H1 (cell line): ENCODE results near the gene NFE2L2. TPM values are rescaled to one million over a fixed set of nuclear protein-coding genes. Genes with fewer than 3 reads are reported as not detected.

ENCODE experiments used
- CTCF ChIA-PET: fragments of 300-600 bp; sonication (Branson Sonifier 250); formaldehyde crosslinking; loops from one replicate; lab custom pipeline; 2021; ENCODE audit not compliant: partially characterized antibody; lab: Charles Lee
- POLR2A ChIA-PET: fragments of 300-600 bp; sonication (Branson Sonifier 250); formaldehyde crosslinking; loops from one replicate; lab custom pipeline; 2021; ENCODE audit warnings: inconsistent platforms; ENCODE audit not compliant: partially characterized antibody; lab: Charles Lee
- DNase-seq, 2 experiments: peaks; one replicate each; pipeline versions ENCODE4 v3.0.0 to v3.0.0-alpha.2; 2010 to 2022; ENCODE audit warnings: low spot score in 2 of 2, low read depth in 1 of 2, mixed read lengths in 1 of 2
- FAIRE-seq: peaks from 2 replicates; lab custom pipeline; 2011; peaks lifted over from hg19 to GRCh38; lab: Jason Lieb, UNC
- H2AFZ ChIP-seq: 2 replicates; pipeline ENCODE4 v1.8.1; 2012; ENCODE audit warnings: low read length, inconsistent platforms
- H2AK5ac ChIP-seq: 2 replicates; pipeline ENCODE4 v1.6.1; 2013; ENCODE audit warnings: low read depth, low read length
- H2BK120ac ChIP-seq: replicated peaks from 2 replicates; pipeline ENCODE3; 2013; ENCODE audit warnings: low read depth, low read length, inconsistent platforms
- H2BK12ac ChIP-seq: 2 replicates; pipeline ENCODE4 v1.6.1; 2013; ENCODE audit warnings: low read depth, low read length
- H2BK15ac ChIP-seq: 2 replicates; pipeline ENCODE4 v1.6.1; 2013; ENCODE audit warnings: low read length
- H2BK20ac ChIP-seq: 2 replicates; pipeline ENCODE4 v1.6.1; 2013; ENCODE audit warnings: low read length
- H2BK5ac ChIP-seq: 2 replicates; pipeline ENCODE4 v1.6.1; 2013; ENCODE audit warnings: low read depth, low read length
- H3K14ac ChIP-seq: 2 replicates; pipeline ENCODE4 v1.6.1; 2013; ENCODE audit warnings: inconsistent platforms; ENCODE audit not compliant: insufficient read length
- H3K18ac ChIP-seq: 2 replicates; pipeline ENCODE4 v1.6.1; 2013; ENCODE audit warnings: low read length; ENCODE audit errors: extremely low read depth
- H3K23ac ChIP-seq: 2 replicates; pipeline ENCODE4 v1.6.1; 2013; ENCODE audit warnings: inconsistent platforms; ENCODE audit not compliant: insufficient read length
- H3K23me2 ChIP-seq: 2 replicates; pipeline ENCODE4 v1.6.1; 2013; ENCODE audit warnings: low read depth, low read length
- H3K27ac ChIP-seq: 2 replicates; pipeline ENCODE4 v1.6.1; 2011; ENCODE audit warnings: low read depth, low read length, inconsistent platforms
- H3K27me3 ChIP-seq, 4 experiments: replicated peaks in 1 of 4; 1 replicate in 1 of 4; 2 replicates in 3 of 4; pipeline versions ENCODE4 v1.6.1 to v1.8.1; 2011 to 2013; ENCODE audit warnings: low read length in 3 of 4, mild to moderate bottlenecking in 3 of 4, inconsistent platforms in 2 of 4, mixed read lengths in 2 of 4, moderate library complexity in 1 of 4; ENCODE audit not compliant: control insufficient read depth in 3 of 4, insufficient read depth in 3 of 4; ENCODE audit errors: extremely low read depth in 1 of 4
- H3K36me3 ChIP-seq, 4 experiments: 2 replicates each; pipeline versions ENCODE4 v1.6.1 to v1.8.1; 2011 to 2013; ENCODE audit warnings: mild to moderate bottlenecking in 4 of 4, low read length in 3 of 4, moderate library complexity in 2 of 4, control low read depth in 1 of 4, inconsistent platforms in 1 of 4; ENCODE audit not compliant: insufficient read depth in 4 of 4, control insufficient read depth in 2 of 4
- H3K4ac ChIP-seq: replicated peaks from 2 replicates; pipeline ENCODE3; 2013; ENCODE audit warnings: low read length, low read depth, mixed read lengths, inconsistent platforms; ENCODE audit not compliant: insufficient read length
- H3K4me1 ChIP-seq, 4 experiments: replicated peaks in 1 of 4; 1 replicate in 1 of 4; 2 replicates in 3 of 4; pipeline versions ENCODE4 v1.6.1 to v1.8.1; 2011 to 2013; ENCODE audit warnings: low read length in 3 of 4, inconsistent platforms in 2 of 4, mixed read lengths in 1 of 4; ENCODE audit not compliant: insufficient read depth in 4 of 4, control insufficient read depth in 3 of 4
- H3K4me2 ChIP-seq, 2 experiments: 2 replicates each; pipeline versions ENCODE4 v1.6.1 to v1.8.1; 2011 to 2013; ENCODE audit warnings: low read depth in 2 of 2, low read length in 2 of 2, control low read depth in 1 of 2, inconsistent platforms in 1 of 2, mild to moderate bottlenecking in 1 of 2; ENCODE audit not compliant: insufficient read depth in 1 of 2
- H3K4me3 ChIP-seq, 4 experiments: fragments of 200-600, 300-600 bp in 1 of 4; sonication (generic), shearing (Covaris generic), sonication (Bioruptor Twin) in 1 of 4; 2 replicates each; pipeline versions ENCODE4 v1.5.1 to v1.8.1; 2011 to 2016; ENCODE audit warnings: low read length in 4 of 4, low read depth in 3 of 4, control low read depth in 2 of 4, inconsistent platforms in 2 of 4, mild to moderate bottlenecking in 2 of 4, mixed read lengths in 1 of 4, moderate library complexity in 1 of 4; ENCODE audit not compliant: insufficient read depth in 2 of 4; ENCODE audit errors: extremely low read depth in 1 of 4
- H3K56ac ChIP-seq: replicated peaks from 2 replicates; pipeline ENCODE3; 2013; ENCODE audit warnings: low read depth, mild to moderate bottlenecking, mixed read lengths, low read length, inconsistent platforms; ENCODE audit not compliant: insufficient read length
- H3K79me1 ChIP-seq: 2 replicates; pipeline ENCODE4 v1.6.1; 2013; ENCODE audit warnings: low read depth, low read length, control low read depth
- H3K79me2 ChIP-seq, 2 experiments: 2 replicates each; pipeline versions ENCODE4 v1.6.1 to v1.8.1; 2012 to 2013; ENCODE audit warnings: low read length in 2 of 2, mild to moderate bottlenecking in 2 of 2, inconsistent platforms in 1 of 2; ENCODE audit not compliant: insufficient read depth in 2 of 2, control insufficient read depth in 1 of 2
- H3K9ac ChIP-seq, 4 experiments: replicated peaks in 1 of 4; 1 replicate in 1 of 4; 2 replicates in 3 of 4; pipeline versions ENCODE4 v1.6.1 to v1.8.1; 2011 to 2013; ENCODE audit warnings: low read depth in 3 of 4, low read length in 3 of 4, control low read depth in 2 of 4, mild to moderate bottlenecking in 2 of 4, moderate library complexity in 2 of 4, inconsistent platforms in 1 of 4; ENCODE audit errors: extremely low read depth in 1 of 4
- H3K9me3 ChIP-seq, 2 experiments: 2 replicates each; pipeline versions ENCODE4 v1.6.1 to v1.8.1; 2012 to 2013; ENCODE audit warnings: mild to moderate bottlenecking in 2 of 2, moderate library complexity in 2 of 2, control low read depth in 1 of 2, inconsistent platforms in 1 of 2, low read depth in 1 of 2, low read length in 1 of 2, mixed read lengths in 1 of 2; ENCODE audit not compliant: insufficient read depth in 2 of 2
- H4K20me1 ChIP-seq, 2 experiments: replicated peaks in 1 of 2; 2 replicates each; pipeline versions ENCODE3 to v1.8.1; 2011 to 2013; ENCODE audit warnings: inconsistent platforms in 2 of 2, low read length in 2 of 2, mild to moderate bottlenecking in 1 of 2; ENCODE audit not compliant: insufficient read depth in 2 of 2, control insufficient read depth in 1 of 2
- H4K5ac ChIP-seq: 2 replicates; pipeline ENCODE4 v1.6.1; 2013; ENCODE audit warnings: low read length, low read depth, mixed read lengths, inconsistent platforms; ENCODE audit not compliant: insufficient read length
- H4K8ac ChIP-seq: 2 replicates; pipeline ENCODE4 v1.8.0; 2013; ENCODE audit warnings: mild to moderate bottlenecking, moderate library complexity, low read length, inconsistent platforms; ENCODE audit not compliant: insufficient read depth; ENCODE audit errors: extremely low read depth
- H4K91ac ChIP-seq: replicated peaks from 2 replicates; pipeline ENCODE3; 2013; ENCODE audit warnings: low read length, mixed read lengths, inconsistent platforms; ENCODE audit not compliant: insufficient read length
- EZH2 ChIP-seq: fragments of 200-600 bp; sonication (generic); IDR thresholded peaks from 2 replicates; pipeline ENCODE4 v1.7.1; 2012; ENCODE audit warnings: low read depth, mild to moderate bottlenecking, moderate library complexity, low read length, inconsistent platforms; ENCODE audit not compliant: severe bottlenecking
- GTF2F1 ChIP-seq: IDR thresholded peaks from 2 replicates; pipeline ENCODE4 v1.6.1; 2012; ENCODE audit warnings: low read depth, low read length, improper control_type of control experiment, borderline replicate concordance
- KDM1A ChIP-seq: fragments of 200-600, 300-600 bp; sonication (generic); IDR thresholded peaks from 2 replicates; pipeline ENCODE4 v1.7.1; 2016; ENCODE audit warnings: mild to moderate bottlenecking, low read length, borderline replicate concordance
- SP2 ChIP-seq: IDR thresholded peaks from 2 replicates; pipeline ENCODE4 v1.6.1; 2012; ENCODE audit warnings: mild to moderate bottlenecking, low read length, inconsistent platforms
- WGBS, 2 experiments: shearing (Covaris generic) in 1 of 2; methylation state at CpG; one replicate each; pipeline versions ENCODE4 v1.1.6 to v1.1.7; 2013 to 2015; ENCODE audit warnings: low lambda C conversion rate in 2 of 2, mixed read lengths in 2 of 2, inconsistent platforms in 1 of 2, low coverage in 1 of 2, missing lambda C conversion rate in 1 of 2; ENCODE audit not compliant: insufficient replicate concordance in 2 of 2, insufficient coverage in 1 of 2, insufficient read length in 1 of 2; ENCODE audit errors: extremely low coverage in 1 of 2, missing lambda C conversion rate in 1 of 2; 5-methylcytosine and 5-hydroxymethylcytosine counted together
- polyA plus RNA-seq, 7 experiments: library from polyadenylated mRNA; depleted of rRNA in 3 of 7; stranded (reverse) in 5 of 7; unstranded in 2 of 7; fragments of >200 nt in 5 of 7; fragments of 200-250 nt in 2 of 7; gene quantifications; 1 replicate in 5 of 7; 2 replicates in 1 of 7; 4 replicates in 1 of 7; pipeline versions ENCODE4 v1.2.1 to v1.2.3, GENCODE V29; 2011 to 2013; ENCODE audit warnings: missing spikeins in 2 of 7, mixed read lengths in 2 of 7
- total RNA-seq: library from RNA; stranded (reverse); fragmentation: NEBNext Ultra II Directional; extraction: Animal tissue kit (Norgen Biotek cat#: 25700); gene quantifications from 2 replicates; pipeline ENCODE4 v1.2.1, GENCODE V29; 2021
- TF ChIP-seq, protein P1 (sequence below), 3 experiments: IDR thresholded peaks; 1 replicate in 2 of 3; 2 replicates in 1 of 3; pipeline versions ENCODE4 v1.5.1 to v1.6.1; 2011; ENCODE audit warnings: low read length in 3 of 3, mild to moderate bottlenecking in 3 of 3, inconsistent platforms in 2 of 3, low read depth in 1 of 3, moderate library complexity in 1 of 3; ENCODE audit not compliant: insufficient read depth in 1 of 3; ENCODE audit errors: control extremely low read depth in 1 of 3
- TF ChIP-seq, protein P2 (sequence below): IDR thresholded peaks from 2 replicates; pipeline ENCODE4 v1.6.1; 2012; ENCODE audit warnings: low read length, inconsistent platforms
- TF ChIP-seq, protein P3 (sequence below): IDR thresholded peaks from 2 replicates; pipeline ENCODE4 v1.6.1; 2011; ENCODE audit warnings: low read length, improper control_type of control experiment

NFE2L2 gene
- total and polyA plus RNA-seq, 2 of the 8 experiments (the other 6 are each of a cell fraction or from before 2014, with no cell fraction given), result 33.2 to 34.5 TPM

DNA sequence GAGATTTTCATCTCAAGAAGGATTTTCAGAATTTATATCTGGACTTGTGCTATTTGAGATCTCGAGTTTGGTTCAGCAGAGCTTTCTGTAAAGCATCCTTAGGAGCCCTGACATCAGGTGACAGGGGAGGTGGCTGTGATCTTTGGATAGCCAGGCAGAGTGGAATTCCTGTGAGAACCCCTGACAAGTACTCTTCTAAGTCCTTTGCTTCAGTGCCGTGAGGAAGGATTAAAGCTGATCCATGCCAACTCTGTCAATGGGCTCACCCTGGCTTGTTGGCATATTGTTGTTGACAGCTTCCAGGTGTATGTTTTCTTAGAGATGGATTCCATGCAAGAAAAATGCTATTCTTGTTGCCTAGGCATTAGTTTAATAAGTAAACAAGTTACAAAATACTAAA is 38.0 kb upstream of the NFE2L2 start:
- no peak overlapping the region for H3K56ac ChIP-seq
- no peak overlapping the region for H3K4me2 ChIP-seq
- no peaks in the 10 kb centered on the region for H3K23me2 ChIP-seq
- H3K36me3 ChIP-seq, result no peaks in the 10 kb centered on the region
- CTCF ChIA-PET, result interaction anchor here (1.1 to 2.5 kb wide), 4 partner anchors 9 to 104 kb away, joined by 3 to 6 read pairs (median 4); no protein-coding TSS in a partner anchor
- H3K4me1 ChIP-seq, result no peaks in the 10 kb centered on the region
- H3K18ac ChIP-seq, result no peak overlapping the region
- no peak overlapping the region for H2BK15ac ChIP-seq
- H2BK120ac ChIP-seq, result no peak overlapping the region
- no peak overlapping the region for H3K4me3 ChIP-seq
- no peak overlapping the region for H2BK20ac ChIP-seq
- no peak overlapping the region for H4K8ac ChIP-seq
- no peak overlapping the region for H3K23ac ChIP-seq
- no peak overlapping the region for H4K91ac ChIP-seq
- H2AFZ ChIP-seq, result no peak overlapping the region
- H3K4ac ChIP-seq, result no peak overlapping the region
- POLR2A ChIA-PET, result no interaction called here
- H3K14ac ChIP-seq, result no peak overlapping the region
- H3K27ac ChIP-seq, result no peak overlapping the region
- 44% methylated on average over 2 of the region's 2 CpGs; no CpG with 5 or more reads in 1 of the 2 experiments for WGBS, 2 experiments
- H2BK12ac ChIP-seq, result no peak overlapping the region
- no peaks in the 10 kb centered on the region for H4K20me1 ChIP-seq
- H2AK5ac ChIP-seq, result no peak overlapping the region
- no peak for DNase-seq
- H3K9ac ChIP-seq, result no peak overlapping the region
- no peak for FAIRE-seq
- no peaks in the 10 kb centered on the region for H3K79me2 ChIP-seq
- H3K79me1 ChIP-seq, result no peaks in the 10 kb centered on the region
- no peak overlapping the region for H4K5ac ChIP-seq
- no peaks in the 10 kb centered on the region for H3K9me3 ChIP-seq
- H3K27me3 ChIP-seq, result no peaks in the 10 kb centered on the region
- no peak overlapping the region for H2BK5ac ChIP-seq
- TF ChIP-seq EZH2 (no peak), SP2 (no peak), KDM1A (no peak), GTF2F1 (no peak)
- TF ChIP-seq, protein P1, sequence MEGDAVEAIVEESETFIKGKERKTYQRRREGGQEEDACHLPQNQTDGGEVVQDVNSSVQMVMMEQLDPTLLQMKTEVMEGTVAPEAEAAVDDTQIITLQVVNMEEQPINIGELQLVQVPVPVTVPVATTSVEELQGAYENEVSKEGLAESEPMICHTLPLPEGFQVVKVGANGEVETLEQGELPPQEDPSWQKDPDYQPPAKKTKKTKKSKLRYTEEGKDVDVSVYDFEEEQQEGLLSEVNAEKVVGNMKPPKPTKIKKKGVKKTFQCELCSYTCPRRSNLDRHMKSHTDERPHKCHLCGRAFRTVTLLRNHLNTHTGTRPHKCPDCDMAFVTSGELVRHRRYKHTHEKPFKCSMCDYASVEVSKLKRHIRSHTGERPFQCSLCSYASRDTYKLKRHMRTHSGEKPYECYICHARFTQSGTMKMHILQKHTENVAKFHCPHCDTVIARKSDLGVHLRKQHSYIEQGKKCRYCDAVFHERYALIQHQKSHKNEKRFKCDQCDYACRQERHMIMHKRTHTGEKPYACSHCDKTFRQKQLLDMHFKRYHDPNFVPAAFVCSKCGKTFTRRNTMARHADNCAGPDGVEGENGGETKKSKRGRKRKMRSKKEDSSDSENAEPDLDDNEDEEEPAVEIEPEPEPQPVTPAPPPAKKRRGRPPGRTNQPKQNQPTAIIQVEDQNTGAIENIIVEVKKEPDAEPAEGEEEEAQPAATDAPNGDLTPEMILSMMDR (IDR thresholded peaks at IDR 0.05; ENCODE audit: control extremely low read depth in 1 of 3, insufficient read depth in 1 of 3, low read depth in 1 of 3, low read length in 3 of 3), result no peak
- TF ChIP-seq, protein P2, sequence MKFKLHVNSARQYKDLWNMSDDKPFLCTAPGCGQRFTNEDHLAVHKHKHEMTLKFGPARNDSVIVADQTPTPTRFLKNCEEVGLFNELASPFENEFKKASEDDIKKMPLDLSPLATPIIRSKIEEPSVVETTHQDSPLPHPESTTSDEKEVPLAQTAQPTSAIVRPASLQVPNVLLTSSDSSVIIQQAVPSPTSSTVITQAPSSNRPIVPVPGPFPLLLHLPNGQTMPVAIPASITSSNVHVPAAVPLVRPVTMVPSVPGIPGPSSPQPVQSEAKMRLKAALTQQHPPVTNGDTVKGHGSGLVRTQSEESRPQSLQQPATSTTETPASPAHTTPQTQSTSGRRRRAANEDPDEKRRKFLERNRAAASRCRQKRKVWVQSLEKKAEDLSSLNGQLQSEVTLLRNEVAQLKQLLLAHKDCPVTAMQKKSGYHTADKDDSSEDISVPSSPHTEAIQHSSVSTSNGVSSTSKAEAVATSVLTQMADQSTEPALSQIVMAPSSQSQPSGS, result no peak
- TF ChIP-seq, protein P3, sequence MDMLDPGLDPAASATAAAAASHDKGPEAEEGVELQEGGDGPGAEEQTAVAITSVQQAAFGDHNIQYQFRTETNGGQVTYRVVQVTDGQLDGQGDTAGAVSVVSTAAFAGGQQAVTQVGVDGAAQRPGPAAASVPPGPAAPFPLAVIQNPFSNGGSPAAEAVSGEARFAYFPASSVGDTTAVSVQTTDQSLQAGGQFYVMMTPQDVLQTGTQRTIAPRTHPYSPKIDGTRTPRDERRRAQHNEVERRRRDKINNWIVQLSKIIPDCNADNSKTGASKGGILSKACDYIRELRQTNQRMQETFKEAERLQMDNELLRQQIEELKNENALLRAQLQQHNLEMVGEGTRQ, result no peak
